H9 (cell line): ENCODE data around the gene COL8A1. TPM values are rescaled to one million over a fixed set of nuclear protein-coding genes. Genes with fewer than 3 reads are reported as not detected.

Experiments
- DNase-seq: peaks from one replicate; pipeline ENCODE4 v3.0.0-alpha.2; 2017
- H2AFZ ChIP-seq: one replicate; pipeline ENCODE4 v1.6.1; 2013; ENCODE audit warnings: mild to moderate bottlenecking, low read length, control low read depth, moderate library complexity
- H2AK5ac ChIP-seq: 2 replicates; pipeline ENCODE4 v1.6.1; 2013; ENCODE audit warnings: low read length, control low read depth, mixed read lengths; ENCODE audit not compliant: insufficient read length
- H2BK120ac ChIP-seq: one replicate; pipeline ENCODE4 v1.6.1; 2013; ENCODE audit warnings: low read depth, mild to moderate bottlenecking, low read length, control low read depth, inconsistent platforms; ENCODE audit not compliant: poor library complexity, severe bottlenecking
- H2BK12ac ChIP-seq: 2 replicates; pipeline ENCODE4 v1.6.1; 2013; ENCODE audit warnings: low read length, control low read depth, mixed read lengths, low read depth; ENCODE audit not compliant: insufficient read length
- H2BK15ac ChIP-seq: 2 replicates; pipeline ENCODE4 v1.6.1; 2013; ENCODE audit warnings: low read depth, low read length, control low read depth
- H2BK20ac ChIP-seq: one replicate; pipeline ENCODE4 v1.6.1; 2013; ENCODE audit warnings: low read depth, mild to moderate bottlenecking, low read length, control low read depth, inconsistent platforms; ENCODE audit not compliant: poor library complexity, severe bottlenecking
- H2BK5ac ChIP-seq: 2 replicates; pipeline ENCODE4 v1.6.1; 2013; ENCODE audit warnings: low read length, control low read depth, mixed read lengths; ENCODE audit not compliant: insufficient read length
- H3K14ac ChIP-seq: 2 replicates; pipeline ENCODE4 v1.6.1; 2013; ENCODE audit warnings: low read length, control low read depth; ENCODE audit not compliant: insufficient read depth
- H3K18ac ChIP-seq: 2 replicates; pipeline ENCODE4 v1.6.1; 2013; ENCODE audit warnings: low read depth, mild to moderate bottlenecking, mixed read lengths, low read length, control low read depth; ENCODE audit not compliant: insufficient read length
- H3K23ac ChIP-seq: 2 replicates; pipeline ENCODE4 v1.6.1; 2013; ENCODE audit warnings: low read length, control low read depth, mixed read lengths, low read depth; ENCODE audit not compliant: insufficient read length
- H3K23me2 ChIP-seq: 2 replicates; pipeline ENCODE4 v1.6.1; 2013; ENCODE audit warnings: low read depth, mild to moderate bottlenecking, mixed read lengths, low read length, control low read depth; ENCODE audit not compliant: insufficient read length, poor library complexity, severe bottlenecking
- H3K27ac ChIP-seq: 2 replicates; pipeline ENCODE4 v1.5.1; 2013; ENCODE audit warnings: low read length, control low read depth, mixed read lengths, low read depth; ENCODE audit not compliant: insufficient read length
- H3K27me3 ChIP-seq: 2 replicates; pipeline ENCODE4 v1.6.1; 2013; ENCODE audit warnings: low read length, control low read depth, inconsistent platforms; ENCODE audit not compliant: insufficient read depth
- H3K4ac ChIP-seq: 2 replicates; pipeline ENCODE4 v1.6.1; 2013; ENCODE audit warnings: low read depth, mild to moderate bottlenecking, control low read depth, inconsistent platforms, low read length, moderate library complexity
- H3K4me1 ChIP-seq: 2 replicates; pipeline ENCODE4 v1.6.1; 2013; ENCODE audit warnings: low read length, control low read depth, inconsistent platforms; ENCODE audit not compliant: insufficient read depth
- H3K4me2 ChIP-seq: 2 replicates; pipeline ENCODE4 v1.6.1; 2013; ENCODE audit warnings: low read length, control low read depth, mixed read lengths; ENCODE audit not compliant: insufficient read length, insufficient read depth
- H3K56ac ChIP-seq: 2 replicates; pipeline ENCODE4 v1.6.1; 2013; ENCODE audit warnings: low read depth, mild to moderate bottlenecking, mixed read lengths, low read length, control low read depth; ENCODE audit not compliant: insufficient read length
- H3K79me1 ChIP-seq: 2 replicates; pipeline ENCODE4 v1.6.1; 2013; ENCODE audit warnings: low read depth, mild to moderate bottlenecking, moderate library complexity, low read length, control low read depth, inconsistent platforms; ENCODE audit not compliant: insufficient read depth, poor library complexity, severe bottlenecking
- H3K79me2 ChIP-seq: 2 replicates; pipeline ENCODE4 v1.6.1; 2013; ENCODE audit warnings: low read length, control low read depth, inconsistent platforms; ENCODE audit not compliant: insufficient read depth
- H3K9ac ChIP-seq: 2 replicates; pipeline ENCODE4 v1.6.1; 2013; ENCODE audit warnings: low read length, control low read depth, mixed read lengths; ENCODE audit not compliant: insufficient read length; ENCODE audit errors: extremely low read depth
- H3K9me3 ChIP-seq: one replicate; pipeline ENCODE4 v1.6.1; 2013; ENCODE audit warnings: low read depth, low read length, inconsistent platforms; ENCODE audit not compliant: control insufficient read depth
- H3T11ph ChIP-seq: one replicate; pipeline ENCODE4 v1.6.1; 2013; ENCODE audit warnings: mild to moderate bottlenecking, low read length, control low read depth, inconsistent platforms
- H4K20me1 ChIP-seq: one replicate; pipeline ENCODE4 v1.6.1; 2013; ENCODE audit not compliant: control insufficient read depth, insufficient read length, insufficient read depth
- H4K5ac ChIP-seq: 2 replicates; pipeline ENCODE4 v1.6.1; 2013; ENCODE audit warnings: low read depth, mild to moderate bottlenecking, mixed read lengths, low read length, control low read depth; ENCODE audit not compliant: insufficient read length
- H4K8ac ChIP-seq: replicated peaks from 2 replicates; pipeline ENCODE4 v1.6.1; 2013; ENCODE audit warnings: low read length, control low read depth, mixed read lengths, low read depth; ENCODE audit not compliant: insufficient read length
- H4K91ac ChIP-seq: 2 replicates; pipeline ENCODE4 v1.6.1; 2013; ENCODE audit warnings: low read depth, mild to moderate bottlenecking, moderate library complexity, mixed read lengths, low read length, control low read depth; ENCODE audit not compliant: insufficient read length
- H3K27ac Mint-ChIP-seq, 3 experiments: 2 replicates in 2 of 3; 3 replicates in 1 of 3; pipeline ENCODE4 v1.8.0; 2020 to 2021; ENCODE audit warnings: mixed read lengths in 3 of 3, mild to moderate bottlenecking in 1 of 3, moderate library complexity in 1 of 3
- H3K27me3 Mint-ChIP-seq: 2 replicates; pipeline ENCODE4 v1.8.0; 2021; ENCODE audit warnings: low read depth, mild to moderate bottlenecking, moderate library complexity, mixed read lengths
- H3K36me3 Mint-ChIP-seq, 3 experiments: 2 replicates in 2 of 3; 3 replicates in 1 of 3; pipeline ENCODE4 v1.8.0; 2020 to 2021; ENCODE audit warnings: low read depth in 3 of 3, mixed read lengths in 3 of 3; ENCODE audit not compliant: insufficient read depth in 1 of 3
- H3K4me1 Mint-ChIP-seq, 2 experiments: 2 replicates each; pipeline ENCODE4 v1.8.0; 2020; ENCODE audit warnings: mixed read lengths in 2 of 2
- H3K4me3 Mint-ChIP-seq, 2 experiments: 2 replicates in 1 of 2; 3 replicates in 1 of 2; pipeline ENCODE4 v1.8.0; 2020 to 2021; ENCODE audit warnings: mild to moderate bottlenecking in 2 of 2, mixed read lengths in 2 of 2, moderate library complexity in 1 of 2
- H3K9me3 Mint-ChIP-seq, 2 experiments: 2 replicates in 1 of 2; 3 replicates in 1 of 2; pipeline ENCODE4 v1.8.0; 2020; ENCODE audit warnings: mild to moderate bottlenecking in 2 of 2, mixed read lengths in 2 of 2, moderate library complexity in 1 of 2
- CTCF ChIP-seq: fragments of 200-600 bp; sonication (generic); conservative IDR thresholded peaks from 3 replicates; pipeline ENCODE4 v1.8.0; 2021; ENCODE audit warnings: antibody characterized with exemption, mild to moderate bottlenecking
- WGBS: extraction: QIAGEN DNeasy Blood & Tissue Kit; methylation state at CpG from one replicate; pipeline ENCODE4 v1.1.7; 2013; ENCODE audit warnings: missing lambda C conversion rate, low lambda C conversion rate, mixed read lengths; ENCODE audit not compliant: insufficient read length; ENCODE audit errors: extremely low coverage; 5-methylcytosine and 5-hydroxymethylcytosine counted together
- total RNA-seq: library from RNA; stranded (reverse); gene quantifications from 2 replicates; pipeline ENCODE4 v1.2.1, GENCODE V29; 2021

The COL8A1 gene
- total RNA-seq, 1 experiment from 2014 or later = 0.17 TPM

GRCh38 chr3:99714575-99714974 is 76.2 kb downstream of the COL8A1 start:
- Histone ChIP-seq H3K9ac (no peak overlapping the region), H3K27ac (no peak overlapping the region), H3K14ac (no peak overlapping the region), H3T11ph (no peak overlapping the region), H3K56ac (no peak overlapping the region), H3K18ac (no peak overlapping the region), H3K23me2 (no peaks in the 10 kb centered on the region), H4K8ac (no peak overlapping the region), H2BK5ac (no peak overlapping the region), H3K4me2 (no peak overlapping the region), H4K20me1 (no peaks in the 10 kb centered on the region), H2BK20ac (no peak overlapping the region), H3K4ac (no peak overlapping the region), H3K9me3 (no peaks in the 10 kb centered on the region), H2AFZ (no peak overlapping the region), H2BK12ac (no peak overlapping the region), H3K23ac (no peak overlapping the region), H3K4me1 (0 out of 2 replicates have a peak, but pooled peaks cover 2% of the 10 kb centered on the region), H4K5ac (no peak overlapping the region), H3K79me1 (no peaks in the 10 kb centered on the region), H3K27me3 (no peaks in the 10 kb centered on the region), H4K91ac (no peak overlapping the region), H3K79me2 (no peaks in the 10 kb centered on the region), H2BK15ac (no peak overlapping the region), H2BK120ac (no peak overlapping the region), H2AK5ac (no peak overlapping the region)
- H3K9me3 Mint-ChIP-seq = no peaks in the 10 kb centered on the region
- no peak overlapping the region for H3K27ac Mint-ChIP-seq
- DNase-seq = no peak
- H3K4me3 Mint-ChIP-seq = no peak overlapping the region
- no CpG with 5 or more reads among the region's 2 CpGs for WGBS
- TF ChIP-seq CTCF = no peak
- H3K4me1 Mint-ChIP-seq = peaks cover 11 to 19% of the 10 kb centered on the region in 2 experiments
- H3K27me3 Mint-ChIP-seq = no peaks in the 10 kb centered on the region
- no peaks in the 10 kb centered on the region for H3K36me3 Mint-ChIP-seq
